ENCODE data around the gene MKLN1. TPM values are rescaled to one million over a fixed set of nuclear protein-coding genes. Genes with fewer than 3 reads are reported as not detected.
"Not testable (repeated sequence)": the region's sequence is repeated elsewhere in the genome, so short reads cannot be mapped to it uniquely, and the experiment has no call there.

The MKLN1 gene
- total RNA-seq, 1 donor from 2014 or later, result 38.3 TPM

- intact Hi-C loops (cut with micrococcal nuclease), result no loop called here
- Mint-ChIP-seq H3K36me3 (ENCODE audit: low read depth) (peaks cover 17% of the 10 kb centered on the region), H3K4me1 (no peaks in the 10 kb centered on the region), H3K27me3 (no peaks in the 10 kb centered on the region), H3K9me3 (no peaks in the 10 kb centered on the region), H3K27ac (no peak overlapping the region), H3K4me3 (no peak overlapping the region)
- DNase-seq, result no peak
These were observed 128.7 kb downstream of the MKLN1 start for GRCh38 chr7:131456338-131456737.

- Mint-ChIP-seq H3K27me3 (no peaks in the 10 kb centered on the region), H3K4me1 (no peaks in the 10 kb centered on the region), H3K4me3 (no peak overlapping the region), H3K36me3 (ENCODE audit: low read depth) (peaks cover 21% of the 10 kb centered on the region), H3K27ac (no peak overlapping the region), H3K9me3 (no peaks in the 10 kb centered on the region)
- intact Hi-C loops (cut with micrococcal nuclease), result no loop called here
- DNase-seq, result no peak
These were observed 131.6 kb downstream of the MKLN1 start for GRCh38 chr7:131459256-131459655.

- Mint-ChIP-seq H3K9me3 (no peaks in the 10 kb centered on the region), H3K4me1 (no peaks in the 10 kb centered on the region), H3K27ac (no peak overlapping the region), H3K4me3 (no peak overlapping the region), H3K27me3 (no peaks in the 10 kb centered on the region), H3K36me3 (ENCODE audit: low read depth) (peaks cover 23% of the 10 kb centered on the region)
- DNase-seq, result no peak
- intact Hi-C loops (cut with micrococcal nuclease), result no loop called here
These were observed 134.4 kb downstream of the MKLN1 start for GRCh38 chr7:131462059-131462458.

- H3K4me1 Mint-ChIP-seq; H3K9me3 Mint-ChIP-seq; H3K27ac Mint-ChIP-seq; H3K4me3 Mint-ChIP-seq; intact Hi-C loops (cut with micrococcal nuclease); H3K27me3 Mint-ChIP-seq; DNase-seq: not testable (repeated sequence)
- peaks cover 25% of the 10 kb centered on the region for H3K36me3 Mint-ChIP-seq (ENCODE audit: low read depth)
These were observed 135.0 kb downstream of the MKLN1 start for GRCh38 chr7:131462715-131463114.

GRCh38 chr7:131466735-131467365 is 139.2 kb downstream of the MKLN1 start:
- no peak for DNase-seq
- Mint-ChIP-seq H3K27me3 (no peaks in the 10 kb centered on the region), H3K27ac (no peak overlapping the region)

DNA sequence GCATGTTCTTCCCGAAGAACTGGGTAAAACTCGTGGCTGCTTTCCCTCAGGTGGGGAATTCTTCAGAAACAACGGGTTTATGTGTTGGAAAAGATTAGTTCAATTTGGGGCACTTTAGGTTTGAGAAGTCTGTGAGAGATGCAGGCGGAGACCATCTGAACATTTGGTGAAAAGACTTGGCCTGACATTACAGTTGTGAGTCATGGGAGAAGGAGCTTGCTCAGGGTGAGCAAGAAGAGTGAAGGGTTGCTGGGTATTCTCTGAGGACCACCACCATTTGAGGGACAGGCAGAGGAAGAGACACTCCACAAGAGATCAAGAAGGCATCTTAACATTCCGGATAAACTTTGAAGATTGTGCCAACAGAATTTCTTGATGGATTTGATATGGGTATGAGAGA is 140.1 kb downstream of the MKLN1 start:
- H3K27me3 Mint-ChIP-seq, result no peaks in the 10 kb centered on the region
- H3K9me3 Mint-ChIP-seq, result no peaks in the 10 kb centered on the region
- DNase-seq, result no peak
- H3K36me3 Mint-ChIP-seq (ENCODE audit: low read depth), result peaks cover 41% of the 10 kb centered on the region
- peaks cover 3% of the 10 kb centered on the region for H3K4me1 Mint-ChIP-seq
- intact Hi-C loops (cut with micrococcal nuclease), result no loop called here
- H3K27ac Mint-ChIP-seq, result no peak overlapping the region
- H3K4me3 Mint-ChIP-seq, result no peak overlapping the region

More at GRCh38 chr7:131466735-131467365, 139.2 kb downstream of the MKLN1 start:
- H3K9me3 Mint-ChIP-seq, result no peaks in the 10 kb centered on the region
- H3K36me3 Mint-ChIP-seq (ENCODE audit: low read depth), result peaks cover 41% of the 10 kb centered on the region
- H3K4me1 Mint-ChIP-seq, result peaks cover 3% of the 10 kb centered on the region
- intact Hi-C loops (cut with micrococcal nuclease), result no loop called here
- no peak overlapping the region for H3K4me3 Mint-ChIP-seq

- intact Hi-C loops (cut with micrococcal nuclease), result no loop called here
- peaks cover 45% of the 10 kb centered on the region for H3K36me3 Mint-ChIP-seq (ENCODE audit: low read depth)
- H3K9me3 Mint-ChIP-seq, result no peaks in the 10 kb centered on the region
- H3K4me1 Mint-ChIP-seq, result peaks cover 3% of the 10 kb centered on the region
- no peaks in the 10 kb centered on the region for H3K27me3 Mint-ChIP-seq
- H3K4me3 Mint-ChIP-seq, result no peak overlapping the region
- H3K27ac Mint-ChIP-seq, result no peak overlapping the region
- DNase-seq, result no peak
These were observed 143.8 kb downstream of the MKLN1 start for GRCh38 chr7:131471250-131472004.

- H3K9me3 Mint-ChIP-seq, result no peaks in the 10 kb centered on the region
- peaks cover 28% of the 10 kb centered on the region for H3K36me3 Mint-ChIP-seq (ENCODE audit: low read depth)
- no peak overlapping the region for H3K27ac Mint-ChIP-seq
- H3K4me3 Mint-ChIP-seq, result no peak overlapping the region
- H3K27me3 Mint-ChIP-seq, result no peaks in the 10 kb centered on the region
- intact Hi-C loops (cut with micrococcal nuclease), result no loop called here
- H3K4me1 Mint-ChIP-seq, result no peaks in the 10 kb centered on the region
- DNase-seq, result no peak
These were observed 149.1 kb downstream of the MKLN1 start for GRCh38 chr7:131476740-131477139.

DNA sequence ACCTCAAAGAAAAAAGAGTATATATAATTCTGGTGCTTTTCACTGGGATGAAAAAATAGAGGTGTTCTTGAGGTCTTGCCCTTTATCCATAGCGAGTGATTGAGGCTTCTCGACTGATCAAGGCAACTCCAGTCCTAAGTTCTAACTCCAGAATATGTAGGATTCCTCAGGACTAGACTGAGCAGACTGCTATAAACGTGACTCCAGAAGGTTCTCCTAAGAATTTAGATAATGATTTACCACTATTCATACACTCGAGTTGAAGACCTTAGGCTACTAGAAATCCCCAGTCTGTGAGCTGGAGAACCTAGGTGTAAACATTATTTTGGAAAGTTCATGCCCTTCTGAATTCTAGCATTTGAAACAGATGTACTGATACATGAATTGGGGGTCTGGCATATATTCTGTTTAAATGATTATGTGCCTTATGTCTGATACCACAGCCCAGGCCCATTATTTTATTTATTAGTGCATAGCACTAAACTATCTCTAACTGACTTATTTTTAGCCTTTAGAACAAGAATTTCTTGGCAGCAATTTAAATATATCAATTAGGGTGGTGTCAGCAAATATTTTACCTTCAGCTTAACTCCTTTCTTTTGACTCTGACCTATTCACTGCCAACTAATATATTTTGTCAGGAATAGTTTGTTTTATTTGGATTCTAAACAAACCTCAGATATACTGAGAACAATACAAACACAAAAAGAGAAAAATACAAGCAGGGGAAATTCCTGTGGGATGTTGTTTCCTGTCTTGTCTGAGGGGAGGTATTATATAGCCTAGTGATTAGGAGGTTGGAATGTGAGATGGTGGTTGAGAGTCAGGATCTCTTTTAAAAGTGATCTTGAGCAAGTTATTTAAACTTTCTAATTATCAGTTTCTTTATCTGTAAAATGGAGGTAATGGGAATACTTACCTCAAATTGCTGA is 153.0 kb downstream of the MKLN1 start:
- no peak overlapping the region for H3K27ac Mint-ChIP-seq
- intact Hi-C loops (cut with micrococcal nuclease), result no loop called here
- DNase-seq, result no peak
- H3K4me1 Mint-ChIP-seq, result no peaks in the 10 kb centered on the region
- H3K4me3 Mint-ChIP-seq, result no peak overlapping the region
- H3K9me3 Mint-ChIP-seq, result no peaks in the 10 kb centered on the region
- H3K27me3 Mint-ChIP-seq, result no peaks in the 10 kb centered on the region
- peaks cover 12% of the 10 kb centered on the region for H3K36me3 Mint-ChIP-seq (ENCODE audit: low read depth)

DNA sequence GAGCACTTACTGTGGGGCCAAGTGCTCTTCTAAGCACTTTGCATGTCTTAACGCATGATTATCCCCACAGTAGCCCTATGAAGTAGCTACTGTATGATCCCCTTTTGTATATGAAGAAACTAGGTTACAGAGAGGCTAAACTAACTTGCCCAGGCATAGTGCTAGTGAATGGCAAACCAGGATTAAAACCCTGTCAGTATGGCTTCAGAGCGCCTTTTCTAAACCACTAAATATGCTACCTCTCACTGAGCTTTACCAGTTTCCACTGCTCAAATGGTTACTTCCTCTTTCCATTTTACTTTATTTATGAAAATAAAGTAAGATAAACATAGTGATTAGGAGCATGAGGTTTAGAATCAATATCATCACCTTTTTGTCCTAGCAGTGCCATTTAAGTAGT is 155.1 kb downstream of the MKLN1 start:
- Mint-ChIP-seq H3K4me3 (no peak overlapping the region), H3K4me1 (no peaks in the 10 kb centered on the region), H3K27ac (no peak overlapping the region), H3K9me3 (no peaks in the 10 kb centered on the region), H3K36me3 (ENCODE audit: low read depth) (peaks cover 13% of the 10 kb centered on the region), H3K27me3 (no peaks in the 10 kb centered on the region)
- no peak for DNase-seq
- intact Hi-C loops (cut with micrococcal nuclease), result no loop called here

DNA sequence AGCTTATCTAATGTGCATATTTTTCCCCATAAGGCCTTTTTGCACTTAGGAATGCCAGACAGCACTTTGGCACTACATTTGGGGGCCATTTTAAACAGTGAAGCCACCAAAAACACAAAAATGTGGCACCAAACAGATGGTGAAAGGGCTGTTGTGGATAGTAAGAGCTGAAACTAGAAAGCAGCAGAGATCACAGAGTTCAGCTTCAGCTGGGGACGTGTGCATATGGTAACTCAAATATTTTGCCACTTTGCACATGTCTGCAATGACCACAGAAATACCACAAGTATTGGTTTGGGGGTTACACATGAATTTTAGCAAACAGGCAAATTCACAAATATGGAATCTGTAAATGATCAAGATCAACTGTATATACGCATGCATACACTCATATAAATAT is 155.9 kb downstream of the MKLN1 start:
- no peaks in the 10 kb centered on the region for H3K9me3 Mint-ChIP-seq
- no peak for DNase-seq
- H3K27me3 Mint-ChIP-seq, result no peaks in the 10 kb centered on the region
- H3K27ac Mint-ChIP-seq, result no peak overlapping the region
- no peaks in the 10 kb centered on the region for H3K4me1 Mint-ChIP-seq
- intact Hi-C loops (cut with micrococcal nuclease), result no loop called here
- peaks cover 17% of the 10 kb centered on the region for H3K36me3 Mint-ChIP-seq (ENCODE audit: low read depth)
- H3K4me3 Mint-ChIP-seq, result no peak overlapping the region

DNA sequence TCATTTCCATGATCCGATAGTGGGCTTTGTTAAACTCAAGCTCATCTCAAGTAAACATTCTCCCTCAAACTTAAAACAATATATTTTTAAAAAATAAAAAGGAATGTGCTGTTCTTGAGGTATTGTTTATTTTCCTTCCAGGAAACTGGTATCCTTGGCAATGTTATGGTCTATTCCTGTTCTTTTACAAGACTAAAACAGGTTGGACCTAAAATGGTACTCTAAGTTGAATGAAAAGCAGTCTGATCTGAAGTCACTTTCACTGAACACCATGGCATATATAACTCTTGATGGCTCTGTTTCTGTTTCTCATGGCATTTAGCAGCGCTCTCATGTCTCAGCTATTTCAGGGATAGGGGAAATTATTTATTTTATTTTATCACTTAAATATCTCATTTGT is 158.7 kb downstream of the MKLN1 start:
- intact Hi-C loops (cut with micrococcal nuclease), result no loop called here
- H3K4me1 Mint-ChIP-seq, result no peaks in the 10 kb centered on the region

DNA sequence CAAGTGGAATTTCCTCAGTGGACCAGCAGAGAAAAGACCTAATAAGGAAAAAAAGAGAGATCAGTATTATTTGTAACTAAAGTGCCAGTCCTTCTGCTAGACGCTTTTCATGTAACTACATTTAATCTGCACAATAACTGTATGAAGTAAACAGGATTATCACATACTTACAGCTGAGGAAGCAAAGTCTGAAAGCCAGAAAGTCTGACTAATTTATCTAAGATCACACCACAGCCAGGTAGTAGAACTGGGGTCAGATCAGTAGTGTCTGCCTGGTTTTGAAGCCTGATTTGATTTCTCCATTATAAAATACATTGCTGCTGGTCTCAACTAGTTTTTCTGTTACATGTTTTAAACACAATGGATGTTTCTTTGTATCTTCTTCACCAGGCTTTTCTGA is 159.5 kb downstream of the MKLN1 start:
- no peak overlapping the region for H3K4me3 Mint-ChIP-seq
- H3K27me3 Mint-ChIP-seq, result no peaks in the 10 kb centered on the region
- no peaks in the 10 kb centered on the region for H3K9me3 Mint-ChIP-seq
- intact Hi-C loops (cut with micrococcal nuclease), result no loop called here
- peaks cover 22% of the 10 kb centered on the region for H3K36me3 Mint-ChIP-seq (ENCODE audit: low read depth)
- no peak for DNase-seq
- no peak overlapping the region for H3K27ac Mint-ChIP-seq
- H3K4me1 Mint-ChIP-seq, result no peaks in the 10 kb centered on the region

More for the DNA sequence above, 158.7 kb downstream of the MKLN1 start:
- H3K36me3 Mint-ChIP-seq (ENCODE audit: low read depth), result peaks cover 22% of the 10 kb centered on the region
- no peak overlapping the region for H3K27ac Mint-ChIP-seq
- no peak for DNase-seq
- no peak overlapping the region for H3K4me3 Mint-ChIP-seq
- H3K9me3 Mint-ChIP-seq, result no peaks in the 10 kb centered on the region
- no peaks in the 10 kb centered on the region for H3K27me3 Mint-ChIP-seq

- Mint-ChIP-seq H3K4me1 (no peaks in the 10 kb centered on the region), H3K27me3 (no peaks in the 10 kb centered on the region), H3K9me3 (no peaks in the 10 kb centered on the region), H3K36me3 (ENCODE audit: low read depth) (peaks cover 21% of the 10 kb centered on the region), H3K27ac (no peak overlapping the region), H3K4me3 (no peak overlapping the region)
- intact Hi-C loops (cut with micrococcal nuclease), result no loop called here
- DNase-seq, result no peak
These were observed 160.7 kb downstream of the MKLN1 start for GRCh38 chr7:131488361-131488760.

All from activated CD4-positive, alpha-beta T cell treated with anti-CD3 and anti-CD28 coated beads, Interleukin-2, amount 10 ng/mL, durations not matched to agents 24 days and 14 days (primary cell).